Astrocyte of the spinal cord (primary cell): ENCODE measurements around the gene ZFAND3.

Source experiments
- DNase-seq: peaks from one replicate; pipeline ENCODE4 v3.0.0; 2011; ENCODE audit warnings: low read depth, low spot score
- H3K4me3 ChIP-seq: 2 replicates; pipeline ENCODE4 v1.5.1; 2011; ENCODE audit warnings: low read depth, mild to moderate bottlenecking, low read length, moderate library complexity
- CTCF ChIP-seq: IDR thresholded peaks from 2 replicates; pipeline ENCODE4 v1.5.1; 2012; ENCODE audit warnings: low read depth, mild to moderate bottlenecking, low read length, inconsistent platforms
- in situ Hi-C: cut with HindIII; loops from 2 replicates; pipeline ENCODE4 v1.10.0; 2017; ENCODE audit warnings: low sequenced_read_pairs

ZFAND3 gene

GRCh38 chr6:37965964-37966676, 146.6 kb downstream of the ZFAND3 start:
- in situ Hi-C loops = no loop called here

GRCh38 chr6:37966801-37967200, 147.3 kb downstream of the ZFAND3 start:
- in situ Hi-C loops = no loop called here
- TF ChIP-seq CTCF = no peak
- H3K4me3 ChIP-seq = no peak overlapping the region
- no peak for DNase-seq

More at GRCh38 chr6:37965964-37966676, 146.6 kb downstream of the ZFAND3 start:
- peak; percentile 84 for DNase-seq
- no peak for TF ChIP-seq CTCF
- H3K4me3 ChIP-seq = no peak overlapping the region

GRCh38 chr6:37967651-37968050, 148.1 kb downstream of the ZFAND3 start:
- TF ChIP-seq CTCF = no peak
- no peak for DNase-seq
- in situ Hi-C loops = no loop called here

GRCh38 chr6:37971266-37971665, 151.7 kb downstream of the ZFAND3 start:
- no peak for DNase-seq
- in situ Hi-C loops = no loop called here
- no peak overlapping the region for H3K4me3 ChIP-seq
- no peak for TF ChIP-seq CTCF

More at GRCh38 chr6:37967651-37968050, 148.1 kb downstream of the ZFAND3 start:
- no peak overlapping the region for H3K4me3 ChIP-seq

- DNase-seq = no peak
- TF ChIP-seq CTCF = no peak
- H3K4me3 ChIP-seq = no peak overlapping the region
- in situ Hi-C loops = no loop called here
Measured at GRCh38 chr6:37971711-37972390, 152.3 kb downstream of the ZFAND3 start.

GRCh38 chr6:37972994-37973757, 153.6 kb downstream of the ZFAND3 start:
- no peak overlapping the region for H3K4me3 ChIP-seq
- no peak for TF ChIP-seq CTCF
- DNase-seq = peak; percentile 27
- in situ Hi-C loops = no loop called here
